HepG2 (cell line): ENCODE data around the gene DLL1.

ENCODE experiments used
- CEBPG ChIP-seq: IDR thresholded peaks from 2 replicates; pipeline ENCODE4 v1.6.1; 2016
- ELF4 ChIP-seq: sonication (generic); formaldehyde crosslinking; IDR thresholded peaks from 2 replicates; pipeline ENCODE4 v1.5.0; 2020; ENCODE audit warnings: missing genetic modification reagents, mild to moderate bottlenecking, moderate library complexity, borderline replicate concordance
- MAFG ChIP-seq: sonication (generic); formaldehyde crosslinking; IDR thresholded peaks from 2 replicates; pipeline ENCODE4 v1.5.1; 2020; ENCODE audit warnings: mild to moderate bottlenecking, missing genetic modification reagents
- PHF20 ChIP-seq: sonication (generic); formaldehyde crosslinking; IDR thresholded peaks from 2 replicates; pipeline ENCODE4 v1.5.0; 2020; ENCODE audit warnings: mild to moderate bottlenecking, missing genetic modification reagents
- POLR2A ChIP-seq, 2 experiments: IDR thresholded peaks; 2 replicates each; pipeline ENCODE4 v1.6.1; 2011; ENCODE audit warnings: low read depth in 2 of 2, low read length in 2 of 2, mild to moderate bottlenecking in 1 of 2, moderate library complexity in 1 of 2; ENCODE audit not compliant: insufficient read depth in 1 of 2
- SP1 ChIP-seq, 2 experiments: fragments of 450-650 bp in 1 of 2; sonication (generic) in 1 of 2; formaldehyde crosslinking in 1 of 2; IDR thresholded peaks; 2 replicates each; pipeline versions ENCODE4 v1.4.0 to v1.6.1; 2016 to 2020; ENCODE audit warnings: missing genetic modification reagents in 1 of 2
- TAF1 ChIP-seq: sonication (generic); formaldehyde crosslinking; IDR thresholded peaks from 2 replicates; pipeline ENCODE4 v1.4.0; 2020; ENCODE audit warnings: missing genetic modification reagents
- TCF7L2 ChIP-seq: IDR thresholded peaks from 2 replicates; pipeline ENCODE4 v1.6.1; 2011; ENCODE audit warnings: mild to moderate bottlenecking, low read depth, low read length, moderate library complexity
- XRCC5 ChIP-seq: fragments of 200-400 bp; formaldehyde crosslinking; optimal IDR thresholded peaks from 2 replicates; pipeline ENCODE3; 2017; ENCODE audit warnings: mild to moderate bottlenecking, low read length
- ZNF253 ChIP-seq: sonication (generic); formaldehyde crosslinking; IDR thresholded peaks from 2 replicates; pipeline ENCODE4 v1.8.0; 2022; ENCODE audit warnings: mild to moderate bottlenecking, missing genetic modification reagents, borderline replicate concordance
- ZSCAN31 ChIP-seq: sonication (generic); formaldehyde crosslinking; IDR thresholded peaks from 2 replicates; pipeline ENCODE4 v1.5.0; 2020; ENCODE audit warnings: low read depth, mild to moderate bottlenecking, missing genetic modification reagents
- TF ChIP-seq, protein P1 (sequence below): sonication (generic); formaldehyde crosslinking; IDR thresholded peaks from 2 replicates; pipeline ENCODE4 v1.4.0; 2020; ENCODE audit warnings: mild to moderate bottlenecking, missing genetic modification reagents
- TF ChIP-seq, protein P2 (sequence below): sonication (generic); formaldehyde crosslinking; IDR thresholded peaks from 2 replicates; pipeline ENCODE4; 2020; ENCODE audit warnings: missing genetic modification reagents, mild to moderate bottlenecking, borderline replicate concordance
- TF ChIP-seq, protein P3 (sequence below): sonication (generic); formaldehyde crosslinking; IDR thresholded peaks from 2 replicates; pipeline ENCODE4 v1.4.0; 2020; ENCODE audit warnings: low read depth, mild to moderate bottlenecking, missing genetic modification reagents

DNA sequence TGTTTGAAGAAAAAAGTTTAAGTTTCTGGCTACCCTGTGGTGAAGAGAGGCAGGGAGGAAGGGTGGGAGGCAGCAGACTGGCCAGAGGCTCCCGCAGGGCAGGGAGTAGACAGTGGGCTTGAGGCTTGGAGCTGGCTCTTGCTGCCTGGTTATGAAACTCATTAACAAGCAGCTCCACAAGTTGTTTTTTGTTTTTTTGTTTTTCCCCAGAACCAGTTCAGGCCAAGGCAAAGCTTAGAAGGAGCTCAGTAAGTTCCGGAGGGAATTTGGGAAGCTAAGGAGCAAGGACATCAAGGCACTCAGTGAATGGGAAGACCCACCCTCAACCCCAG, 4.0 kb downstream of the DLL1 start:
- no peak for TF ChIP-seq TAF1
- no peak for TF ChIP-seq TCF7L2
- TF ChIP-seq POLR2A (IDR thresholded peaks at IDR 0.05; ENCODE audit: insufficient read depth in 1 of 2, low read depth in 2 of 2, low read length in 2 of 2) = no peak
- TF ChIP-seq ELF4 = no peak
- TF ChIP-seq, protein P1, sequence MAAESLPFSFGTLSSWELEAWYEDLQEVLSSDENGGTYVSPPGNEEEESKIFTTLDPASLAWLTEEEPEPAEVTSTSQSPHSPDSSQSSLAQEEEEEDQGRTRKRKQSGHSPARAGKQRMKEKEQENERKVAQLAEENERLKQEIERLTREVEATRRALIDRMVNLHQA (CRISPR knock-in tag) = no peak
- no peak for TF ChIP-seq ZSCAN31 (CRISPR knock-in tag)
- TF ChIP-seq MAFG (CRISPR knock-in tag) = no peak
- TF ChIP-seq SP1 (IDR thresholded peaks at IDR 0.05) = no peak
- no peak for TF ChIP-seq SP1 (CRISPR knock-in tag; IDR thresholded peaks at IDR 0.05)
- no peak for TF ChIP-seq CEBPG (CRISPR knock-in tag)
- TF ChIP-seq, protein P2, sequence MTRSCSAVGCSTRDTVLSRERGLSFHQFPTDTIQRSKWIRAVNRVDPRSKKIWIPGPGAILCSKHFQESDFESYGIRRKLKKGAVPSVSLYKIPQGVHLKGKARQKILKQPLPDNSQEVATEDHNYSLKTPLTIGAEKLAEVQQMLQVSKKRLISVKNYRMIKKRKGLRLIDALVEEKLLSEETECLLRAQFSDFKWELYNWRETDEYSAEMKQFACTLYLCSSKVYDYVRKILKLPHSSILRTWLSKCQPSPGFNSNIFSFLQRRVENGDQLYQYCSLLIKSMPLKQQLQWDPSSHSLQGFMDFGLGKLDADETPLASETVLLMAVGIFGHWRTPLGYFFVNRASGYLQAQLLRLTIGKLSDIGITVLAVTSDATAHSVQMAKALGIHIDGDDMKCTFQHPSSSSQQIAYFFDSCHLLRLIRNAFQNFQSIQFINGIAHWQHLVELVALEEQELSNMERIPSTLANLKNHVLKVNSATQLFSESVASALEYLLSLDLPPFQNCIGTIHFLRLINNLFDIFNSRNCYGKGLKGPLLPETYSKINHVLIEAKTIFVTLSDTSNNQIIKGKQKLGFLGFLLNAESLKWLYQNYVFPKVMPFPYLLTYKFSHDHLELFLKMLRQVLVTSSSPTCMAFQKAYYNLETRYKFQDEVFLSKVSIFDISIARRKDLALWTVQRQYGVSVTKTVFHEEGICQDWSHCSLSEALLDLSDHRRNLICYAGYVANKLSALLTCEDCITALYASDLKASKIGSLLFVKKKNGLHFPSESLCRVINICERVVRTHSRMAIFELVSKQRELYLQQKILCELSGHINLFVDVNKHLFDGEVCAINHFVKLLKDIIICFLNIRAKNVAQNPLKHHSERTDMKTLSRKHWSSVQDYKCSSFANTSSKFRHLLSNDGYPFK (CRISPR knock-in tag) = no peak
- TF ChIP-seq, protein P3, sequence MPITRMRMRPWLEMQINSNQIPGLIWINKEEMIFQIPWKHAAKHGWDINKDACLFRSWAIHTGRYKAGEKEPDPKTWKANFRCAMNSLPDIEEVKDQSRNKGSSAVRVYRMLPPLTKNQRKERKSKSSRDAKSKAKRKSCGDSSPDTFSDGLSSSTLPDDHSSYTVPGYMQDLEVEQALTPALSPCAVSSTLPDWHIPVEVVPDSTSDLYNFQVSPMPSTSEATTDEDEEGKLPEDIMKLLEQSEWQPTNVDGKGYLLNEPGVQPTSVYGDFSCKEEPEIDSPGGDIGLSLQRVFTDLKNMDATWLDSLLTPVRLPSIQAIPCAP (CRISPR knock-in tag) = no peak
- TF ChIP-seq ZNF253 (CRISPR knock-in tag) = no peak
- no peak for TF ChIP-seq PHF20 (CRISPR knock-in tag)
- TF ChIP-seq XRCC5 = no peak
